ENCODE measurements around the gene ATXN1.
"Not testable (repeated sequence)": the region's sequence is repeated elsewhere in the genome, so short reads cannot be mapped to it uniquely, and the experiment has no call there.

The ATXN1 gene

GRCh38 chr6:16559071-16559470 is 202.2 kb downstream of the ATXN1 start:
- no peak for DNase-seq

GRCh38 chr6:16555550-16555949 is 205.7 kb downstream of the ATXN1 start:
- DNase-seq = no peak

- DNase-seq = no peak
These were observed 207.7 kb downstream of the ATXN1 start for GRCh38 chr6:16553531-16553930.

- no peak for DNase-seq
These were observed 209.8 kb downstream of the ATXN1 start for GRCh38 chr6:16551466-16551865.

- DNase-seq = no peak
These were observed 213.1 kb downstream of the ATXN1 start for GRCh38 chr6:16548121-16548520.

GRCh38 chr6:16547587-16547986 is 213.7 kb downstream of the ATXN1 start:
- DNase-seq = no peak

- no peak for DNase-seq
These were observed 214.4 kb downstream of the ATXN1 start for GRCh38 chr6:16546861-16547260.

- no peak for DNase-seq
These were observed 215.9 kb downstream of the ATXN1 start for GRCh38 chr6:16545382-16545781.

- no peak for DNase-seq
These were observed 216.7 kb downstream of the ATXN1 start for GRCh38 chr6:16544521-16544920.

- no peak for DNase-seq
These were observed 217.3 kb downstream of the ATXN1 start for GRCh38 chr6:16544006-16544405.

GRCh38 chr6:16543521-16543920 is 217.7 kb downstream of the ATXN1 start:
- DNase-seq = no peak

- DNase-seq = no peak
These were observed 219.2 kb downstream of the ATXN1 start for GRCh38 chr6:16542070-16542469.

- no peak for DNase-seq
These were observed 220.2 kb downstream of the ATXN1 start for GRCh38 chr6:16540804-16541752.

- DNase-seq = not testable (repeated sequence)
These were observed 220.9 kb downstream of the ATXN1 start for GRCh38 chr6:16540383-16540782.

- DNase-seq = no peak
These were observed 222.0 kb downstream of the ATXN1 start for GRCh38 chr6:16539086-16539931.

GRCh38 chr6:16535564-16535963 is 225.7 kb downstream of the ATXN1 start:
- DNase-seq = no peak

- no peak for DNase-seq
These were observed 227.5 kb downstream of the ATXN1 start for GRCh38 chr6:16533721-16534136.

GRCh38 chr6:16533210-16533609 is 228.1 kb downstream of the ATXN1 start:
- DNase-seq = no peak

GRCh38 chr6:16527691-16528090 is 233.6 kb downstream of the ATXN1 start:
- DNase-seq = no peak

- DNase-seq = no peak
These were observed 236.9 kb downstream of the ATXN1 start for GRCh38 chr6:16524380-16524707.

- no peak for DNase-seq
These were observed 237.5 kb downstream of the ATXN1 start for GRCh38 chr6:16523606-16524379.

- no peak for DNase-seq
These were observed 238.3 kb downstream of the ATXN1 start for GRCh38 chr6:16522937-16523336.

GRCh38 chr6:16521528-16521927 is 239.7 kb downstream of the ATXN1 start:
- no peak for DNase-seq
